Lower leg skin (tissue), 3 donors: ENCODE measurements around the gene ATP4A.

Experiments used
- CTCF ChIP-seq, 3 donors: fragments of 450-650 bp; IDR thresholded peaks; one replicate each; pipeline ENCODE4 v1.5.1; 2016; ENCODE audit warnings: antibody characterized with exemption in 3 of 3, mild to moderate bottlenecking in 3 of 3, moderate library complexity in 2 of 3
- POLR2A ChIP-seq, 2 donors: fragments of 450-650 bp; IDR thresholded peaks; one replicate each; pipeline ENCODE4 v1.6.1; 2016 to 2017; ENCODE audit warnings: antibody characterized with exemption in 2 of 2, mild to moderate bottlenecking in 1 of 2, moderate library complexity in 1 of 2

- TF ChIP-seq CTCF (IDR thresholded peaks at IDR 0.05), result no peak
- no peak for TF ChIP-seq POLR2A (IDR thresholded peaks at IDR 0.05)
Measured at GRCh38 chr19:35585848-35586247, 22.4 kb upstream of the ATP4A start, which contains the start of gene PMIS2.
